Endothelial cell of umbilical vein (primary cell): ENCODE measurements around the gene ZNF783. TPM values are rescaled to one million over a fixed set of nuclear protein-coding genes. Genes with fewer than 3 reads are reported as not detected.

Experiments used
- BruUV-seq: library from RNA; stranded (reverse); fragments of 400-500 nt; replicated peaks from 2 replicates; lab custom pipeline; 2021; lab: Mats Ljungman, UMichigan
- CTCF ChIA-PET: fragments of 300-600, 350-600 bp; sonication (Branson Sonifier 250); formaldehyde crosslinking; loops from one replicate; lab custom pipeline; 2021; ENCODE audit warnings: antibody characterized with exemption, inconsistent platforms; lab: Charles Lee
- POLR2A ChIA-PET: fragments of 300-600, 350-600 bp; sonication (Branson Sonifier 250); formaldehyde crosslinking; loops from one replicate; lab custom pipeline; 2021; ENCODE audit warnings: antibody characterized with exemption, inconsistent platforms; lab: Charles Lee
- DNase-seq: peaks from one replicate; pipeline ENCODE4 v3.0.0-alpha.2; 2011; ENCODE audit warnings: low read depth, low spot score
- FAIRE-seq: peaks from 2 replicates; lab custom pipeline; 2011; peaks lifted over from hg19 to GRCh38; lab: Jason Lieb, UNC
- H2AFZ ChIP-seq: 2 replicates; pipeline ENCODE4 v1.6.0; 2012; ENCODE audit warnings: low read depth, low read length, control low read depth, inconsistent platforms
- H3K27ac ChIP-seq: 2 replicates; pipeline ENCODE4 v1.5.1; 2011; ENCODE audit warnings: low read depth, mild to moderate bottlenecking, control low read depth, low read length, moderate library complexity; ENCODE audit not compliant: insufficient read depth
- H3K27me3 ChIP-seq, 2 experiments: 2 replicates each; pipeline versions ENCODE4 v1.6.0 to v1.6.1; 2011; ENCODE audit warnings: low read length in 2 of 2, mixed read lengths in 1 of 2; ENCODE audit not compliant: control insufficient read depth in 2 of 2, insufficient read depth in 2 of 2
- H3K36me3 ChIP-seq, 2 experiments: 2 replicates in 1 of 2; 3 replicates in 1 of 2; pipeline ENCODE4 v1.5.1; 2011; ENCODE audit warnings: low read length in 2 of 2, mild to moderate bottlenecking in 1 of 2, moderate library complexity in 1 of 2; ENCODE audit not compliant: control insufficient read depth in 2 of 2, insufficient read depth in 2 of 2; ENCODE audit errors: extremely low read depth in 1 of 2
- H3K4me1 ChIP-seq: 3 replicates; pipeline ENCODE4 v1.5.1; 2011; ENCODE audit warnings: mild to moderate bottlenecking, low read length; ENCODE audit not compliant: control insufficient read depth, insufficient read depth; ENCODE audit errors: extremely low read depth
- H3K4me2 ChIP-seq: 2 replicates; pipeline ENCODE4 v1.6.1; 2011; ENCODE audit warnings: low read length, control low read depth, mixed read lengths; ENCODE audit not compliant: insufficient read depth
- H3K4me3 ChIP-seq, 3 experiments: fragments of 200-600 bp in 1 of 3; sonication (generic), shearing (Covaris generic) in 1 of 3; replicated peaks in 1 of 3; 2 replicates each; pipeline ENCODE4 v1.5.1; 2011 to 2016; ENCODE audit warnings: control low read depth in 3 of 3, low read length in 3 of 3, mild to moderate bottlenecking in 2 of 3, inconsistent platforms in 1 of 3, low read depth in 1 of 3, moderate library complexity in 1 of 3; ENCODE audit not compliant: insufficient read depth in 1 of 3
- H3K79me2 ChIP-seq: 2 replicates; pipeline ENCODE4 v1.6.0; 2012; ENCODE audit warnings: low read length, inconsistent platforms; ENCODE audit not compliant: control insufficient read depth, insufficient read depth
- H3K9ac ChIP-seq: replicated peaks from 2 replicates; pipeline ENCODE3; 2011; ENCODE audit warnings: low read length, control low read depth; ENCODE audit not compliant: insufficient read depth; ENCODE audit errors: extremely low read depth
- H3K9me1 ChIP-seq: replicated peaks from 3 replicates; pipeline ENCODE4 v1.6.0; 2011; ENCODE audit warnings: mild to moderate bottlenecking, low read length; ENCODE audit not compliant: control insufficient read depth, insufficient read depth; ENCODE audit errors: extremely low read depth
- H3K9me3 ChIP-seq: replicated peaks from 2 replicates; pipeline ENCODE4 v1.5.1; 2012; ENCODE audit warnings: low read length, inconsistent platforms; ENCODE audit not compliant: control insufficient read depth, insufficient read depth
- H4K20me1 ChIP-seq: replicated peaks from 2 replicates; pipeline ENCODE3; 2011; ENCODE audit warnings: mild to moderate bottlenecking, low read length; ENCODE audit not compliant: control insufficient read depth, insufficient read depth; ENCODE audit errors: extremely low read depth
- CTCF ChIP-seq, 2 donors: IDR thresholded peaks; 1 replicate in 1 of 2; 2 replicates in 1 of 2; pipeline ENCODE4 v1.5.1; 2011; ENCODE audit warnings: low read length in 2 of 2, mild to moderate bottlenecking in 2 of 2, moderate library complexity in 2 of 2, control low read depth in 1 of 2, inconsistent platforms in 1 of 2, low read depth in 1 of 2; ENCODE audit not compliant: insufficient read depth in 1 of 2; ENCODE audit errors: extremely low read depth in 1 of 2
- EZH2 ChIP-seq: IDR thresholded peaks from 2 replicates; pipeline ENCODE4 v1.6.1; 2012; ENCODE audit warnings: borderline replicate concordance, low read depth, mild to moderate bottlenecking, moderate library complexity, low read length, inconsistent platforms; ENCODE audit not compliant: severe bottlenecking
- FOS ChIP-seq: IDR thresholded peaks from 2 replicates; pipeline ENCODE4 v1.6.1; 2011; ENCODE audit warnings: mild to moderate bottlenecking, low read length, moderate library complexity, borderline replicate concordance; ENCODE audit not compliant: insufficient read depth
- GATA2 ChIP-seq: IDR thresholded peaks from 2 replicates; pipeline ENCODE4 v1.7.0; 2011; ENCODE audit warnings: low read depth, mild to moderate bottlenecking, moderate library complexity, mixed read lengths, low read length; ENCODE audit not compliant: insufficient read length, insufficient read depth
- JUN ChIP-seq: IDR thresholded peaks from 2 replicates; pipeline ENCODE4 v1.6.1; 2011; ENCODE audit warnings: borderline replicate concordance, low read depth; ENCODE audit not compliant: insufficient read length, insufficient read depth
- MAX ChIP-seq: IDR thresholded peaks from 2 replicates; pipeline ENCODE4 v1.6.1; 2011; ENCODE audit not compliant: insufficient read depth, insufficient read length
- MYC ChIP-seq: IDR thresholded peaks from one replicate; pipeline ENCODE4 v1.6.1; 2011; ENCODE audit warnings: mild to moderate bottlenecking, low read depth, low read length
- POLR2A ChIP-seq: IDR thresholded peaks from 2 replicates; pipeline ENCODE4 v1.6.1; 2012; ENCODE audit warnings: low read depth, mild to moderate bottlenecking, control low read depth, low read length
- POLR2AphosphoS5 ChIP-seq: IDR thresholded peaks from 2 replicates; pipeline ENCODE4 v1.6.1; 2012; ENCODE audit warnings: low read depth, mild to moderate bottlenecking, control low read depth, low read length, moderate library complexity; ENCODE audit not compliant: insufficient read depth
- dilution Hi-C: fragments of 300-500 bp; cut with MboI; formaldehyde crosslinking; loops from one replicate; pipeline ENCODE4 v1.15.0; 2019; ENCODE audit warnings: low sequenced_read_pairs; ENCODE audit not compliant: extremely low pct_ligation_motif_present
- intact Hi-C: fragments of 100-400 bp; cut with micrococcal nuclease; formaldehyde crosslinking; loops from one replicate; pipeline ENCODE4 v1.10.0; 2022
- polyA plus RNA-seq, 4 experiments: library from polyadenylated mRNA; depleted of rRNA in 3 of 4; stranded (reverse) in 3 of 4; unstranded in 1 of 4; fragments of >200 nt; gene quantifications; 2 replicates each; pipeline versions ENCODE4 v1.2.1 to v1.2.3, GENCODE V29; 2011 to 2012; ENCODE audit warnings: missing spikeins in 1 of 4
- total RNA-seq: library from RNA; stranded (reverse); gene quantifications from 2 replicates; pipeline ENCODE4 v1.2.3, GENCODE V29; 2021

The ZNF783 gene
- total and polyA plus RNA-seq, 2 donors (not counting 3 experiments of a cell fraction or from before 2014, with no cell fraction given), result 7.3 to 9.8 TPM

GRCh38 chr7:149319376-149319775, 57.4 kb downstream of the ZNF783 start:
- Histone ChIP-seq H3K9me1 (no peaks in the 10 kb centered on the region), H3K9me3 (no peaks in the 10 kb centered on the region), H3K4me2 (no peak overlapping the region), H2AFZ (no peak overlapping the region), H3K36me3 (no peaks in the 10 kb centered on the region), H3K4me1 (no peaks in the 10 kb centered on the region), H3K27me3 (peaks cover 6 to 10% of the 10 kb centered on the region in 2 experiments), H4K20me1 (no peaks in the 10 kb centered on the region), H3K79me2 (no peaks in the 10 kb centered on the region), H3K4me3 (no peak overlapping the region), H3K27ac (no peak overlapping the region), H3K9ac (no peak overlapping the region)
- FAIRE-seq (no peak), DNase-seq (no peak)
- no peak for TF ChIP-seq MAX
- TF ChIP-seq POLR2AphosphoS5, result no peak
- no peak for TF ChIP-seq JUN
- no peak for TF ChIP-seq FOS
- TF ChIP-seq POLR2A, result no peak
- TF ChIP-seq MYC, result no peak
- no peak for TF ChIP-seq GATA2
- TF ChIP-seq CTCF (IDR thresholded peaks at IDR 0.05; ENCODE audit: extremely low read depth in 1 of 2, insufficient read depth in 1 of 2, low read depth in 1 of 2, low read length in 2 of 2), result no peak
- no peak for TF ChIP-seq EZH2
- dilution Hi-C loops, result no loop called here
- ChIA-PET POLR2A (no interaction called here), CTCF (interaction anchor here (2.0 kb wide), 1 partner anchor 9 kb away, joined by 9 read pairs; no protein-coding TSS in a partner anchor)
- intact Hi-C loops, result no loop called here
- no TSS peak for BruUV-seq
